Activated naive CD8-positive, alpha-beta T cell treated with anti-CD3 and anti-CD28 coated beads, Interleukin-2, amount 10 ng/mL, durations not matched to agents 7 days and 5 days (primary cell): ENCODE measurements around the gene KLHL41. TPM values are rescaled to one million over a fixed set of nuclear protein-coding genes. Genes with fewer than 3 reads are reported as not detected.
"Not testable (repeated sequence)": the region's sequence is repeated elsewhere in the genome, so short reads cannot be mapped to it uniquely, and the experiment has no call there.

Experiments
- ATAC-seq: fragments of 150-1000 bp; cut with Tn5 transposase; one replicate; pipeline ENCODE4 v1.10.0; 2021; ENCODE audit warnings: low read depth, moderate library complexity
- POLR2A ChIA-PET: fragments of 350-600 bp; sonication (Branson Sonifier 250); formaldehyde crosslinking; loops from one replicate; lab custom pipeline; 2021; ENCODE audit warnings: antibody characterized with exemption; lab: Charles Lee
- DNase-seq: peaks from one replicate; pipeline ENCODE4 v3.0.0; 2021
- H3K27ac Mint-ChIP-seq: one replicate; pipeline ENCODE4 v1.8.0; 2022; ENCODE audit warnings: mild to moderate bottlenecking, mixed read lengths
- H3K27me3 Mint-ChIP-seq: one replicate; pipeline ENCODE4 v1.8.0; 2022; ENCODE audit warnings: mild to moderate bottlenecking, moderate library complexity, mixed read lengths
- H3K36me3 Mint-ChIP-seq: one replicate; pipeline ENCODE4 v1.8.0; 2021; ENCODE audit warnings: mild to moderate bottlenecking, mixed read lengths
- H3K4me1 Mint-ChIP-seq: one replicate; pipeline ENCODE4 v1.8.0; 2021; ENCODE audit warnings: mixed read lengths
- H3K4me3 Mint-ChIP-seq: one replicate; pipeline ENCODE4 v1.8.0; 2022; ENCODE audit warnings: mild to moderate bottlenecking, moderate library complexity, mixed read lengths
- H3K9me3 Mint-ChIP-seq: one replicate; pipeline ENCODE4 v1.8.0; 2021; ENCODE audit warnings: mixed read lengths
- total RNA-seq, 2 experiments: library from RNA; stranded (reverse); gene quantifications; one replicate each; pipeline ENCODE4 v1.2.3, GENCODE V29; 2021

The KLHL41 gene
- total RNA-seq, 2 experiments from 2014 or later = 0.17 TPM; not detected in 1

DNA sequence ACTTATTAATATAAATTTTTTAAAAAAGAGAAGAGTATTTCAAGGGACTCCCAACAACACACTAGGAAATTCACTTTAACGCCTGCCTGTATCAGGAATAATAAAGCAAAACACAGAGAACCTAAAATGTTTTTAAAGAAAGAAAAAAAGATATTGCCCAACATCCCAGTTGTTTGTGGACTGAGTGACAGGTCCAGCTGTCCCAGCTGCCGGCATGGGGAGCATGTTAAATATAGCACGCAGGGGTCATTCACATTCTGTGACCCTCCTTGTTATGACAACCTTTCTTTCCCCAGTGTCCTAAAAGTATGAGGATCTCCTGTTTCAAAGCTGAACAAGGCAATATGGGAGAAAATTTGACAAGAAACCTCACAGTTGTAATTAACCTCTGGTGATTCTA, 4.4 kb downstream of the KLHL41 start:
- POLR2A ChIA-PET = no interaction called here
- Mint-ChIP-seq H3K4me3 (no peak overlapping the region), H3K4me1 (no peaks in the 10 kb centered on the region)

DNA sequence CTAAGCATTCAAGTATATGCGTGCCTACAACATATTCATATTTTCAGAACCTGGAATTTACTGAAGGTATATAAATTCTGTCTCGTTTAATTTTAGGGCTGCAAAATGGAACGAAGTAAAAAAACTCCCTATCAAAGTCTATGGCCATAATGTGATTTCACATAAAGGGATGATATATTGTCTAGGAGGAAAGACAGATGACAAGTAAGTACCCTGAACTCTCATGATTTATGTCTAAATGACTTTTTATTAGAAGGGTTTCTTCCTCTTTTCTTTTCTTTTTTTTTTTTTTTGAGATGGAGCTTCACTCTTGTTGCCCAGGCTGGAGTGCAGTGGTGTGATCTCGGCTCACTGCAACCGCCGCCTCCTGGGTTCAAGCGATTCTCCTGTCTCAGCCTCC, 5.3 kb downstream of the KLHL41 start:
- H3K27ac Mint-ChIP-seq, H3K4me1 Mint-ChIP-seq, H3K9me3 Mint-ChIP-seq, H3K4me3 Mint-ChIP-seq, DNase-seq, ATAC-seq, POLR2A ChIA-PET, H3K36me3 Mint-ChIP-seq, H3K27me3 Mint-ChIP-seq: not testable (repeated sequence)

More for the DNA sequence above, 4.4 kb downstream of the KLHL41 start:
- H3K9me3 Mint-ChIP-seq = no peaks in the 10 kb centered on the region
- DNase-seq (no peak), ATAC-seq (no peak)
- H3K36me3 Mint-ChIP-seq = no peaks in the 10 kb centered on the region
- no peak overlapping the region for H3K27ac Mint-ChIP-seq
- H3K27me3 Mint-ChIP-seq = no peaks in the 10 kb centered on the region

DNA sequence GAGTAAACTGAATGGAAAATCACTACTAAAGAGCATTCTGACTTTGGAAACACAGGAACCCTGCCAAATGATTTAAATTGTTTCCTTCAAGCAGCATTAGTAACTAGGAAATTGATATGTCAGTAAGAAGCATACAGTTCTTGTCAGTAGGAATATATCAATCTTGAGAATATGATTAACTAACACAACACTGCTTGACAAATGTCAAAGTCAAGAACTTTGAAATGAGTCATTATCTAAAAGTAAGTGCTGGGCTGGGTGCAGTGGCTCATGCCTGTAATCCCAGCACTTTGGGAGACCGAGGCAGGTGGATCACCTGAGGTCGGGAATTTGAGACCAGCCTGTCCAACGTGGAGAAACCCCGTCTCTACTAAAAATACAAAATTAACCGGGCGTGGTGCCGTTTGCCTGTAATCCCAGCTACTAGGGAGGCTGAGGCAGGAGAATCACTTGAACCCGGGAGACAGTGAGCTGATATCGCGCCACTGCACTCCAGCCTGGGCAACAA, 7.0 kb downstream of the KLHL41 start:
- DNase-seq, H3K27me3 Mint-ChIP-seq, ATAC-seq: not testable (repeated sequence)

DNA sequence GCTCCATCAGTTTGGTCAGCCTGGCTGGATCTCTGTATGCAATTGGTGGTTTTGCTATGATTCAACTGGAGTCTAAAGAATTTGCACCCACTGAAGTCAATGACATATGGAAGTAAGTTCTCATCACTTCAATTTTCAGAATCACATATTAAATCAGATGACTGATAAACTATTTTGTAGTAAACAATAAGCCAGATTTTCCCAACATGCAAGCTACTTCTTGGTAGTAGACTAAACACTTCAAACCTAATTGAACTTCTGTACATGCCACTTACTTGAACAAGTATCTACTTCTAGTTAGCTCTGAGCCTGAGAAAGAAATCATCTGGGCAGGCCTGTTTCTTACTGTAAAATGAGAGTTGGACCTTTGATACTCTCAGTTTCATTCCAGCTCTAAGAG, 11.4 kb downstream of the KLHL41 start:
- POLR2A ChIA-PET = no interaction called here
- no peaks in the 10 kb centered on the region for H3K9me3 Mint-ChIP-seq
- no peaks in the 10 kb centered on the region for H3K36me3 Mint-ChIP-seq
- H3K4me1 Mint-ChIP-seq = no peaks in the 10 kb centered on the region
- H3K27me3 Mint-ChIP-seq = no peaks in the 10 kb centered on the region
- H3K27ac Mint-ChIP-seq = no peak overlapping the region
- DNase-seq (no peak), ATAC-seq (no peak)
- H3K4me3 Mint-ChIP-seq = no peak overlapping the region

More for the DNA sequence above, 7.0 kb downstream of the KLHL41 start:
- H3K27ac Mint-ChIP-seq, H3K9me3 Mint-ChIP-seq, POLR2A ChIA-PET, H3K4me3 Mint-ChIP-seq, H3K4me1 Mint-ChIP-seq, H3K36me3 Mint-ChIP-seq: not testable (repeated sequence)

DNA sequence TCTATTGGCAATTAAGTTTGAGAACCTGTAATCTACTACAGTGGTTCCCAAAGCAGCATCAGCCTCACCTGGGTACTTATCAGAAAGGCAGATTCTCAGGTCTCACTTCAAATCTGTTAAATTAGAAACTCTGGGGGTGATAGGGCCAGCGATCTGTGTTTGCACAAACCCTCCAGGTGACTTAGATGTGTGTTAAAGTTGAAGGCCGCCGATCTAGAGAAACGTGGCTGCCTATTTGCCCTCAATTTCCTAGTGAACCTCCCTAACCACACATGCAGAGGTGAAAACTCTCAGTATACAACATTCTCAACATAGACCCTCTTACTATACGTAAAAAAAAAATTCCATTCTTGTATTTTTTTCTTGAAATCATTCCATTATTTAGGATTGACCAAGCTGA, 14.2 kb downstream of the KLHL41 start:
- POLR2A ChIA-PET = no interaction called here
- no peaks in the 10 kb centered on the region for H3K4me1 Mint-ChIP-seq
- H3K4me3 Mint-ChIP-seq = no peak overlapping the region
- no peaks in the 10 kb centered on the region for H3K27me3 Mint-ChIP-seq
- ATAC-seq = no peak
- no peaks in the 10 kb centered on the region for H3K36me3 Mint-ChIP-seq
- no peaks in the 10 kb centered on the region for H3K9me3 Mint-ChIP-seq
- no peak for DNase-seq
- no peak overlapping the region for H3K27ac Mint-ChIP-seq

DNA sequence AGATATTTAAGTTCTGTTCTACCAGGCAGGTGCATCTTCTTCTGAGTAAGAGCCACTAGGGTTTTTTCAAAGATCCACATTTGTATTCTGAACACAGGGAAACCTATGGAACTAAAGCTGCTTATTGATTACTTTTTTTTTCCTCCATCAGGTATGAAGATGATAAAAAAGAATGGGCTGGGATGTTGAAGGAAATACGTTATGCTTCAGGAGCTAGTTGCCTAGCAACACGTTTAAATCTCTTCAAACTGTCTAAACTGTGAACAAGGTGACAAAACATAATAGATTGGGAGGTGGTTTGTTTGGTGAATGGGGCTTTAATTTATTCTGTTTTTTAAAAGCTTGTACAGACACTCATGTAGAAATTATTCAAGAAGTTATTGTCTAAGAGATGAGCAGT, 15.9 kb downstream of the KLHL41 start:
- POLR2A ChIA-PET = interaction anchor here (0.6 kb wide), 1 partner anchor 8 kb away, joined by 8 read pairs; no protein-coding TSS in a partner anchor

DNA sequence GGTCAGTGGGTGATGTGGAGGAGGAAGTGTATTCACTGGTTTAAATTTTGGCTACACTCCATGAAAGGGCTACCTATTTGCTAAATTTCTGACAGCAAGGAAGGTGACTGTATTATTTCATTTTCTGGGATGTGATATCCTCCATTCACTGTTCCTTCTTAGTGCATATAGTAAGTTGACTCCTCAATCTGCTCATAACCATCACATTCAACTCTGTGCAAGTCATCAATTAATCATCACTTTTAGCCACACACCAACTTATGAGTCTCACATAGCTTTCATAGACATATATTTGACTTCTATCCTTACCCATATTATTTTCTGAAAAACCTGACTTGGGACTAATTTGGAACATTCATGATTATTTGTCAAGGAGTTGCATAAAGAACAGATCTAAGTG, 16.9 kb downstream of the KLHL41 start:
- Mint-ChIP-seq H3K27ac (no peak overlapping the region), H3K4me3 (no peak overlapping the region), H3K27me3 (no peaks in the 10 kb centered on the region), H3K9me3 (no peaks in the 10 kb centered on the region), H3K36me3 (peaks cover 6% of the 10 kb centered on the region), H3K4me1 (no peaks in the 10 kb centered on the region)
- no peak for DNase-seq
- POLR2A ChIA-PET = no interaction called here
- ATAC-seq = no peak

More for the DNA sequence above, 15.9 kb downstream of the KLHL41 start:
- Mint-ChIP-seq H3K36me3 (peaks cover 3% of the 10 kb centered on the region), H3K9me3 (no peaks in the 10 kb centered on the region), H3K27ac (no peak overlapping the region), H3K4me3 (no peak overlapping the region), H3K4me1 (no peaks in the 10 kb centered on the region), H3K27me3 (no peaks in the 10 kb centered on the region)
- ATAC-seq (no peak), DNase-seq (no peak)

DNA sequence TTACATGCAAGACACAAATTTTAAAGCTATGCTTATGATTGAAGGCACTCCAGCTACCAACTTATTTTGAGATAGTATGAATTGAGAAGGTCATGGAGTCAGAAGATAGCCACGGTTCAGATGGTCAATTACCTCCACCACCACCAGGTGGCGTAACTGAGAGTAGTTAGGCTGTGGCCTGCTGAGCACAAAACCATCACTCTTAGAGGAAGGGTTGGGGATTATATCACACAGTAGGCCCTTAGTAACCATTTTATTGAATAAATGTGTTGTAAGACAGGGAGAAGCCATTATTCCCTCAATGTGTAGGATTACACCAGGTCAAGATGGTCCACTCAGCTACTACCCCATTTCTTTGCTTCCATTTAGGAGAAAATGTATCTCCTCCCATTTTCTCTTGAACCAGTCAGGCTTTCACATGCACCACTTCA, 18.8 kb downstream of the KLHL41 start:
- H3K4me1 Mint-ChIP-seq = no peaks in the 10 kb centered on the region
- ATAC-seq = peak; percentile 89
- POLR2A ChIA-PET = no interaction called here

DNA sequence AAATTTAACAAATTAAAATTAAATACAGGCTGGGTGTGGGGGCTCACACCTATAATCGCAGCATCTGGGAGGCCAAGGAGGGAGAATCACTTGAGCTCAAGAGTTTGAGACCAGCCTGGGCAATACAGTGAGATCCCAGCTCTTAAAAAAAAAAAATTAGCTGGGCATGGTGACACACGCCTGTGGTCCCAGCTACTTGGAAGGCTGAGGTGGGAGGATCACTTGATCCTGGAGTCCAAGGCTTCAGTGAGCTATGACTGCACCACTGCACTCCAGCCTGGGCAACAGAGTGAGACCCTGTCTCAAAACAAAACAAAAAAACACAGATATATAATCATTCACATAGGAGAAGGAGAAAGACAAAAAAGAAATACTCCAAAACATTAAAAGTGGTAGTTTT, 30.0 kb downstream of the KLHL41 start:
- H3K27me3 Mint-ChIP-seq, DNase-seq, H3K4me3 Mint-ChIP-seq, H3K27ac Mint-ChIP-seq, H3K9me3 Mint-ChIP-seq, H3K4me1 Mint-ChIP-seq, POLR2A ChIA-PET, ATAC-seq: not testable (repeated sequence)
- peaks cover 13% of the 10 kb centered on the region for H3K36me3 Mint-ChIP-seq

More for the DNA sequence above, 18.8 kb downstream of the KLHL41 start:
- H3K27me3 Mint-ChIP-seq = no peaks in the 10 kb centered on the region
- peak; percentile 68 for DNase-seq
- H3K9me3 Mint-ChIP-seq = no peaks in the 10 kb centered on the region
- no peak overlapping the region for H3K4me3 Mint-ChIP-seq
- H3K27ac Mint-ChIP-seq = no peak overlapping the region
- H3K36me3 Mint-ChIP-seq = peaks cover 6% of the 10 kb centered on the region

DNA sequence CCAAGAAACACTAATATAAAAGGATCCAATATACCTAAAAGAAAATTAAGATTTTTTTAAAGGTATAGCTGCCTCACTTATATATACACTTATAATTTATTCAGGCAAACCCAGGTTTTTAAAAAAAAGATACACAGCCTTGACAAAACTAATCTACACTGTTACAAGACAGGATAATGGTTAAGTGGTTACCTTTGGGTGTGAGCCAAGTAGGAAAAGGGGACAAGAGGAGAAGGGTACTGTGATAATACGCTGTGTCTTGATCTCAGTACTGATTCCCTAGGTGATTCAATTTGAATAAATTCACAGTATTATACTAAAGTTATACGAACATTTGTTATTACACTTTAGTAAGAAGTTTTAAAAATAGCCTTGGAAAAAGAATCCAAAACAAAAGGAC, 30.6 kb downstream of the KLHL41 start:
- no peak overlapping the region for H3K4me3 Mint-ChIP-seq
- H3K27me3 Mint-ChIP-seq = no peaks in the 10 kb centered on the region
- H3K27ac Mint-ChIP-seq = no peak overlapping the region
- H3K9me3 Mint-ChIP-seq = no peaks in the 10 kb centered on the region
- H3K4me1 Mint-ChIP-seq = no peaks in the 10 kb centered on the region
- H3K36me3 Mint-ChIP-seq = peaks cover 13% of the 10 kb centered on the region
- DNase-seq (no peak), ATAC-seq (no peak)
- POLR2A ChIA-PET = no interaction called here

DNA sequence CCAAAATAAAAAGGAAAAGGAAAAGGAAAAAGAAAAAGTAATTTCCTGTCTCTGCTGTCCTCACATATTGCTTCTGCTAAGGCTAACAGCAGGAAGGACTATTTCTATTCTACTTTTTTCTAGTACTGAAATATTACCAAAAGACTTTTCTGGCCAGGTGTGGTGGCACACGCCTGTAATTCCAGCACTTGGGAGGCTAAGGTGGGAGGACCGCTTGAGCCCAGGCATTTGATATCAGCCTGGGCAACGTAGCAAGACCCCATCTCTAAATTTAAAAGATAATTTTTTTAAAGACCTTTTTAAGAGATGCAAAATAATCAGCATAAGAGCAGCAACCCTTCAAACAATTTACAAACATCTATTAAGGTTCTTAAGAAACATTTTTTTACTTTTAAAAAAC, 32.9 kb downstream of the KLHL41 start:
- ATAC-seq (no peak), DNase-seq (no peak)
- Mint-ChIP-seq H3K36me3 (peaks cover 16% of the 10 kb centered on the region), H3K4me1 (peaks cover 5% of the 10 kb centered on the region), H3K4me3 (no peak overlapping the region), H3K27me3 (no peaks in the 10 kb centered on the region), H3K9me3 (no peaks in the 10 kb centered on the region), H3K27ac (no peak overlapping the region)
- POLR2A ChIA-PET = no interaction called here

DNA sequence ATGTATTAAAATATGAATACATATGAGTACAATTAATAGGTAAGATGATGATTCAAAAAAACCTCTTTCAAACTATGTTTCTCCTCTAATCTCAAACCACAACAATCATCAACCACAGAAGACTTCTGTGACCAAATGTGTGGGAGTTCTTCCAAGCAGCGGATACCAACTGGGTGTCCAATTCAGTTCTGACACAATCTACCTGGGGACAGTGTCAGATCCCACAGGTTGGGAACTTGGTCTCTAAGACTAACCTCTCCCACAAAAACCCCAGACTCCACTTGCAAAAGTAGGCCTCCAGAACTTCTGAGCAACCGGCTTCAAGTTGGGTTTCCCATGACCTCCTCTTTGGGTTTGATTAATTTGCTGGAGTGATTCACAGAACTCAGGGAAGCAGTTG, 37.3 kb downstream of the KLHL41 start:
- H3K27me3 Mint-ChIP-seq = no peaks in the 10 kb centered on the region

DNA sequence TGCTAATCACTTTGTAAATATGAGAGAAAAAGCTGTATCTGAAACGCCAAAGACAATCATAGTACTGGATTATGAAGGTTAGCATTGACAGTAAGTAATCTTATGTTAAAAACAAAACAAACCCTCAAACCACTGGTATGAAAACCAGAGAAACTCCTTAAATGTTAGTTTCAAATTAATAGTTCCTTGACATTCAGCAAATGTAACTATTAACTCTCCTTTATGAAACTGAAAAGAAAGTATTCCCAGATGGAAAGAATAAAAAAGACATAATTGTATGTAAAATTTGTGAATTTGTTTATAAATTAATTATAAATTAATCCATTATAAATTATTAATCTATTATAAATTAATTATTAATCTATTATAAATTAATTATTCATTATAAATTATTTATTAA, 51.9 kb downstream of the KLHL41 start:
- no peak for DNase-seq
- no peak for ATAC-seq
- Mint-ChIP-seq H3K4me3 (no peak overlapping the region), H3K4me1 (no peaks in the 10 kb centered on the region), H3K9me3 (peaks cover 2% of the 10 kb centered on the region), H3K27me3 (no peaks in the 10 kb centered on the region), H3K27ac (no peak overlapping the region), H3K36me3 (peaks cover 25% of the 10 kb centered on the region)
- POLR2A ChIA-PET = interaction anchor here (0.7 kb wide), 1 partner anchor 396 kb away, joined by 3 read pairs; no protein-coding TSS in a partner anchor

More for the DNA sequence above, 37.3 kb downstream of the KLHL41 start:
- no peak overlapping the region for H3K4me3 Mint-ChIP-seq
- H3K36me3 Mint-ChIP-seq = peaks cover 14% of the 10 kb centered on the region
- peaks cover 5% of the 10 kb centered on the region for H3K4me1 Mint-ChIP-seq
- ATAC-seq (no peak), DNase-seq (no peak)
- H3K27ac Mint-ChIP-seq = no peak overlapping the region
- H3K9me3 Mint-ChIP-seq = no peaks in the 10 kb centered on the region
- POLR2A ChIA-PET = interaction anchor here (0.6 kb wide), 1 partner anchor 18 kb away, joined by 3 read pairs; no protein-coding TSS in a partner anchor

DNA sequence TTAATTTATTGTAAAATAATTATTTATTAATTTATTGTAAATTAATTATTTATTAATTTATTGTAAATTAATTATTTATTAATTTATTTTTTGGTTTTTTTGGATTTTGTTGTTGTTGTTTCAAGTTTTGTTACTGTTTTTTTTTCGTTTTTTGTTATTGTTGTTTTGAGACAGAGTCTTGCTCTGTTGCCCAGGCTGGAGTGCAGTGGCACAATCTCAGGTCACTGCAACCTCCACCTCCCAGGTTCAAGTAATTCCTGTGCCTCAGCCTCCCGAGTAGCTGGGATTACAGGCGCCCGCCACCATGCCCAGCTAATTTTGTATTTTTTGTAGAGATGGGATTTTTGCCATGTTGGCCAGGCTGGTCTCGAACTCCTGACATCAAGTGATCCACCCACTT, 52.6 kb downstream of the KLHL41 start:
- not testable (repeated sequence) for H3K9me3 Mint-ChIP-seq, DNase-seq, H3K4me3 Mint-ChIP-seq, H3K4me1 Mint-ChIP-seq, ATAC-seq, H3K27me3 Mint-ChIP-seq
- peaks cover 25% of the 10 kb centered on the region for H3K36me3 Mint-ChIP-seq
- H3K27ac Mint-ChIP-seq = peak overlapping the region; percentile 30
- POLR2A ChIA-PET = interaction anchor here (1.0 to 1.3 kb wide), 2 partner anchors 11 to 97 kb away, joined by 3 to 5 read pairs; no protein-coding TSS in a partner anchor
